HCT116 (cell line): ENCODE results near the gene NCF2. TPM values are rescaled to one million over a fixed set of nuclear protein-coding genes. Genes with fewer than 3 reads are reported as not detected.

ENCODE experiments used
- ATAC-seq: fragments of 200-7000 bp; cut with Tn5 transposase; 2 replicates; pipeline ENCODE4 v1.9.1; 2020; ENCODE audit warnings: mild to moderate bottlenecking, moderate library complexity
- BruUV-seq: library from RNA; stranded (reverse); fragments of 400-500 nt; replicated peaks from 2 replicates; lab custom pipeline; 2021; lab: Mats Ljungman, UMichigan
- CTCF ChIA-PET: fragments of 300-600 bp; sonication (Branson Sonifier 250); formaldehyde crosslinking; loops from one replicate; lab custom pipeline; 2021; ENCODE audit warnings: antibody characterized with exemption; lab: Charles Lee
- POLR2A ChIA-PET: fragments of 300-600, 350-600 bp; sonication (Branson Sonifier 250); formaldehyde crosslinking; loops from one replicate; lab custom pipeline; 2021; ENCODE audit warnings: antibody characterized with exemption; lab: Charles Lee
- RAD21 ChIA-PET, 2 experiments: fragments of 300-600 bp; sonication (Branson Sonifier 250); formaldehyde crosslinking; loops; one replicate each; lab custom pipeline; 2023; ENCODE audit warnings: low total read pairs in 2 of 2; ENCODE audit not compliant: uncharacterized antibody in 2 of 2, unreplicated experiment in 2 of 2, low non-redundant PET in 1 of 2; lab: Charles Lee
- DNase-seq: peaks from one replicate; pipeline ENCODE4 v3.0.0-alpha.2; 2010; ENCODE audit warnings: low read depth, low spot score
- H2AFZ ChIP-seq: fragments of 200-600 bp; shearing (Covaris generic), sonication (generic); 2 replicates; pipeline ENCODE4 v1.6.1; 2017; ENCODE audit warnings: low read depth, mixed run types, mixed read lengths, antibody characterized with exemption, low read length; ENCODE audit not compliant: poor library complexity, severe bottlenecking
- H3K27ac ChIP-seq: 2 replicates; pipeline ENCODE4 v1.5.1; 2012; ENCODE audit warnings: low read depth, low read length
- H3K27me3 ChIP-seq: fragments of 200-600 bp; sonication (generic); 2 replicates; pipeline ENCODE4 v1.6.1; 2016; ENCODE audit warnings: mixed run types, low read length, mixed read lengths; ENCODE audit not compliant: insufficient read depth
- H3K36me3 ChIP-seq, 2 experiments: fragments of 200-500 bp in 1 of 2; fragments of 200-600 bp in 1 of 2; sonication (Bioruptor generic) in 1 of 2; sonication (generic) in 1 of 2; 2 replicates each; pipeline versions ENCODE4 v1.5.1 to v1.6.1; 2014 to 2016; ENCODE audit warnings: low read length in 2 of 2, inconsistent platforms in 1 of 2, mixed read lengths in 1 of 2, mixed run types in 1 of 2; ENCODE audit not compliant: insufficient read depth in 2 of 2, control insufficient read depth in 1 of 2
- H3K4me1 ChIP-seq, 2 experiments: fragments of 200-600 bp in 1 of 2; sonication (generic) in 1 of 2; 2 replicates each; pipeline versions ENCODE4 v1.5.1 to v1.6.1; 2012 to 2017; ENCODE audit warnings: low read length in 2 of 2, inconsistent platforms in 1 of 2, mild to moderate bottlenecking in 1 of 2, mixed read lengths in 1 of 2, mixed run types in 1 of 2, moderate library complexity in 1 of 2; ENCODE audit not compliant: insufficient read depth in 2 of 2, control insufficient read depth in 1 of 2
- H3K4me2 ChIP-seq: fragments of 200-600 bp; sonication (generic); 2 replicates; pipeline ENCODE4 v1.6.1; 2017; ENCODE audit warnings: mixed run types, low read length, mixed read lengths
- H3K4me3 ChIP-seq, 2 experiments: fragments of 200-600 bp in 1 of 2; sonication (generic) in 1 of 2; replicated peaks in 1 of 2; 2 replicates each; pipeline ENCODE4 v1.5.1; 2011 to 2016; ENCODE audit warnings: low read length in 2 of 2, control low read depth in 1 of 2, low read depth in 1 of 2, mild to moderate bottlenecking in 1 of 2, mixed read lengths in 1 of 2, mixed run types in 1 of 2
- H3K79me2 ChIP-seq: fragments of 200-600 bp; sonication (generic); 2 replicates; pipeline ENCODE4 v1.6.1; 2017; ENCODE audit warnings: mild to moderate bottlenecking, mixed run types, low read length, moderate library complexity, mixed read lengths; ENCODE audit not compliant: insufficient read depth
- H3K9ac ChIP-seq: fragments of 200-600 bp; sonication (generic); 2 replicates; pipeline ENCODE4 v1.6.1; 2016; ENCODE audit warnings: low read length, mixed read lengths
- H3K9me2 ChIP-seq: fragments of 200-600 bp; sonication (generic), shearing (Covaris generic); 2 replicates; pipeline ENCODE4 v1.6.1; 2017; ENCODE audit warnings: mixed run types, mild to moderate bottlenecking, moderate library complexity; ENCODE audit not compliant: insufficient read depth
- H3K9me3 ChIP-seq, 2 experiments: fragments of 200-500 bp in 1 of 2; fragments of 200-600 bp in 1 of 2; sonication (Bioruptor generic) in 1 of 2; sonication (generic) in 1 of 2; 2 replicates each; pipeline ENCODE4 v1.6.1; 2014 to 2017; ENCODE audit warnings: low read length in 2 of 2, mixed read lengths in 2 of 2, inconsistent platforms in 1 of 2, low read depth in 1 of 2, mild to moderate bottlenecking in 1 of 2, mixed run types in 1 of 2, moderate library complexity in 1 of 2; ENCODE audit not compliant: control insufficient read depth in 1 of 2, insufficient read depth in 1 of 2
- H4K20me1 ChIP-seq: fragments of 200-600 bp; sonication (generic), shearing (Covaris generic); 2 replicates; pipeline ENCODE4 v1.6.1; 2017; ENCODE audit warnings: mixed run types, mild to moderate bottlenecking, moderate library complexity; ENCODE audit not compliant: insufficient read depth
- CEBPB ChIP-seq: IDR thresholded peaks from 2 replicates; pipeline ENCODE4 v1.6.1; 2012; ENCODE audit warnings: low read depth
- CTCF ChIP-seq, 3 experiments: fragments of 200-600 bp in 1 of 3; sonication (generic) in 1 of 3; IDR thresholded peaks in 2 of 3; conservative IDR thresholded peaks in 1 of 3; 2 replicates each; pipeline ENCODE4 v1.5.1; 2012 to 2017; ENCODE audit warnings: low read depth in 2 of 3, low read length in 2 of 3, antibody characterized with exemption in 1 of 3, borderline replicate concordance in 1 of 3, control low read depth in 1 of 3, mild to moderate bottlenecking in 1 of 3, mixed read lengths in 1 of 3, mixed run types in 1 of 3, moderate library complexity in 1 of 3; ENCODE audit not compliant: insufficient read depth in 1 of 3
- EGR1 ChIP-seq: IDR thresholded peaks from 2 replicates; pipeline ENCODE4 v1.6.1; 2012; ENCODE audit warnings: low read depth
- EZH2 ChIP-seq: fragments of 200-600 bp; sonication (generic); IDR thresholded peaks from 2 replicates; pipeline ENCODE4 v1.6.1; 2017; ENCODE audit warnings: antibody characterized with exemption, mixed run types
- POLR2AphosphoS5 ChIP-seq: IDR thresholded peaks from 2 replicates; pipeline ENCODE4 v1.6.1; 2011; ENCODE audit warnings: mild to moderate bottlenecking, low read depth, low read length, moderate library complexity
- RAD21 ChIP-seq: IDR thresholded peaks from 2 replicates; pipeline ENCODE4 v1.6.1; 2012; ENCODE audit warnings: low read depth, mild to moderate bottlenecking
- SIN3A ChIP-seq: IDR thresholded peaks from 2 replicates; pipeline ENCODE4 v1.6.1; 2012; ENCODE audit warnings: low read depth
- YY1 ChIP-seq: IDR thresholded peaks from 2 replicates; pipeline ENCODE4 v1.6.1; 2011; ENCODE audit warnings: low read length, low read depth, moderate library complexity, mild to moderate bottlenecking; ENCODE audit not compliant: insufficient replicate concordance; ENCODE audit errors: extremely low read depth
- ZFX ChIP-seq: fragments of 450-650 bp; IDR thresholded peaks from 2 replicates; pipeline ENCODE4 v1.6.1; 2017
- intact Hi-C: fragments of 100-400 bp; cut with micrococcal nuclease; formaldehyde crosslinking; loops from 2 replicates; pipeline ENCODE4 v1.10.0; 2022
- total RNA-seq: library from RNA; stranded (reverse); gene quantifications from one replicate; pipeline ENCODE4 v1.2.1, GENCODE V29; 2021; ENCODE audit not compliant: unreplicated experiment

Gene NCF2
- total RNA-seq, 1 experiment from 2014 or later, result 0.25 TPM

GRCh38 chr1:183533617-183534174 is 56.6 kb downstream of the NCF2 start:
- Histone ChIP-seq H3K4me3 (no peak overlapping the region), H3K36me3 (peaks cover 23 to 30% of the 10 kb centered on the region in 2 experiments; a peak in 3 of 4 replicates), H3K9me3 (no peaks in the 10 kb centered on the region), H2AFZ (no peak overlapping the region), H3K4me2 (no peak overlapping the region), H3K9ac (no peak overlapping the region), H4K20me1 (peaks cover 4% of the 10 kb centered on the region), H3K4me1 (no peaks in the 10 kb centered on the region), H3K27ac (no peak overlapping the region), H3K9me2 (no peaks in the 10 kb centered on the region), H3K27me3 (no peaks in the 10 kb centered on the region), H3K79me2 (no peaks in the 10 kb centered on the region)
- DNase-seq (no peak), ATAC-seq (no peak)
- BruUV-seq, result no TSS peak
- POLR2A ChIA-PET, result no interaction called here
- CTCF ChIA-PET, result no interaction called here
- TF ChIP-seq CEBPB, result no peak
- RAD21 ChIA-PET, result no interaction called here
- intact Hi-C loops, result no loop called here

GRCh38 chr1:183528577-183528976 is 61.7 kb downstream of the NCF2 start:
- Histone ChIP-seq H2AFZ (no peak overlapping the region), H3K36me3 (peaks cover 20 to 21% of the 10 kb centered on the region in 2 experiments; a peak in 3 of 4 replicates), H3K9ac (no peak overlapping the region), H4K20me1 (no peaks in the 10 kb centered on the region), H3K4me1 (no peaks in the 10 kb centered on the region), H3K27me3 (no peaks in the 10 kb centered on the region), H3K9me2 (no peaks in the 10 kb centered on the region), H3K4me3 (no peak overlapping the region), H3K9me3 (no peaks in the 10 kb centered on the region), H3K4me2 (no peak overlapping the region), H3K79me2 (no peaks in the 10 kb centered on the region), H3K27ac (no peak overlapping the region)
- ATAC-seq (no peak), DNase-seq (no peak)
- CTCF ChIA-PET, result no interaction called here
- intact Hi-C loops, result no loop called here
- RAD21 ChIA-PET, result no interaction called here
- BruUV-seq, result no TSS peak
- POLR2A ChIA-PET, result no interaction called here
- TF ChIP-seq ZFX (no peak), CTCF (IDR thresholded peaks at IDR 0.05 in 2 of 3, conservative IDR thresholded peaks at IDR 0.05 in 1 of 3; ENCODE audit: borderline replicate concordance in 1 of 3, insufficient read depth in 1 of 3, low read depth in 2 of 3, low read length in 2 of 3) (no peak), SIN3A (no peak), EGR1 (no peak), RAD21 (no peak), EZH2 (no peak), POLR2AphosphoS5 (no peak), YY1 (no peak)
